SK-N-SH (cell line): ENCODE results near the gene HS6ST3.

Source experiments
- CTCF ChIP-seq: fragments of 200-600 bp; sonication (generic); IDR thresholded peaks from 2 replicates; pipeline ENCODE4 v1.6.1; 2017; ENCODE audit warnings: antibody characterized with exemption, mild to moderate bottlenecking, moderate library complexity
- TF ChIP-seq, protein P1 (sequence below): IDR thresholded peaks from 2 replicates; pipeline ENCODE4 v1.6.1; 2012; ENCODE audit warnings: mild to moderate bottlenecking, low read depth, low read length, moderate library complexity

GRCh38 chr13:96199315-96199714, 109.4 kb downstream of the HS6ST3 start:
- TF ChIP-seq CTCF: no peak
- TF ChIP-seq, protein P1, sequence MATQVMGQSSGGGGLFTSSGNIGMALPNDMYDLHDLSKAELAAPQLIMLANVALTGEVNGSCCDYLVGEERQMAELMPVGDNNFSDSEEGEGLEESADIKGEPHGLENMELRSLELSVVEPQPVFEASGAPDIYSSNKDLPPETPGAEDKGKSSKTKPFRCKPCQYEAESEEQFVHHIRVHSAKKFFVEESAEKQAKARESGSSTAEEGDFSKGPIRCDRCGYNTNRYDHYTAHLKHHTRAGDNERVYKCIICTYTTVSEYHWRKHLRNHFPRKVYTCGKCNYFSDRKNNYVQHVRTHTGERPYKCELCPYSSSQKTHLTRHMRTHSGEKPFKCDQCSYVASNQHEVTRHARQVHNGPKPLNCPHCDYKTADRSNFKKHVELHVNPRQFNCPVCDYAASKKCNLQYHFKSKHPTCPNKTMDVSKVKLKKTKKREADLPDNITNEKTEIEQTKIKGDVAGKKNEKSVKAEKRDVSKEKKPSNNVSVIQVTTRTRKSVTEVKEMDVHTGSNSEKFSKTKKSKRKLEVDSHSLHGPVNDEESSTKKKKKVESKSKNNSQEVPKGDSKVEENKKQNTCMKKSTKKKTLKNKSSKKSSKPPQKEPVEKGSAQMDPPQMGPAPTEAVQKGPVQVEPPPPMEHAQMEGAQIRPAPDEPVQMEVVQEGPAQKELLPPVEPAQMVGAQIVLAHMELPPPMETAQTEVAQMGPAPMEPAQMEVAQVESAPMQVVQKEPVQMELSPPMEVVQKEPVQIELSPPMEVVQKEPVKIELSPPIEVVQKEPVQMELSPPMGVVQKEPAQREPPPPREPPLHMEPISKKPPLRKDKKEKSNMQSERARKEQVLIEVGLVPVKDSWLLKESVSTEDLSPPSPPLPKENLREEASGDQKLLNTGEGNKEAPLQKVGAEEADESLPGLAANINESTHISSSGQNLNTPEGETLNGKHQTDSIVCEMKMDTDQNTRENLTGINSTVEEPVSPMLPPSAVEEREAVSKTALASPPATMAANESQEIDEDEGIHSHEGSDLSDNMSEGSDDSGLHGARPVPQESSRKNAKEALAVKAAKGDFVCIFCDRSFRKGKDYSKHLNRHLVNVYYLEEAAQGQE: no peak
